ENCODE measurements around the gene FRMD4A. TPM values are rescaled to one million over a fixed set of nuclear protein-coding genes. Genes with fewer than 3 reads are reported as not detected.

FRMD4A gene
- total RNA-seq, 1 donor from 2014 or later, result 0.64 TPM

GRCh38 chr10:14158575-14158974 is 172.1 kb downstream of the FRMD4A start:
- Mint-ChIP-seq H3K27me3 (peaks cover 43% of the 10 kb centered on the region), H3K36me3 (ENCODE audit: low read depth) (no peaks in the 10 kb centered on the region), H3K4me3 (no peak overlapping the region), H3K9me3 (peaks cover 7% of the 10 kb centered on the region), H3K4me1 (no peaks in the 10 kb centered on the region), H3K27ac (no peak overlapping the region)
- intact Hi-C loops (cut with micrococcal nuclease), result no loop called here
- TF ChIP-seq CTCF (IDR thresholded peaks at IDR 0.05), result no peak
- no peak for DNase-seq
- no peak for ATAC-seq (ENCODE audit: low read depth)
- ChIA-PET CTCF (interaction anchor here (1.2 kb wide), 1 partner anchor 38 kb away, joined by 3 read pairs; no protein-coding TSS in a partner anchor), POLR2A (no interaction called here)

- Mint-ChIP-seq H3K4me1 (peaks cover 2% of the 10 kb centered on the region), H3K27ac (no peak overlapping the region), H3K4me3 (no peak overlapping the region), H3K27me3 (peaks cover 36% of the 10 kb centered on the region), H3K36me3 (ENCODE audit: low read depth) (no peaks in the 10 kb centered on the region), H3K9me3 (peaks cover 7% of the 10 kb centered on the region)
- DNase-seq, result no peak
- ATAC-seq (ENCODE audit: low read depth), result no peak
- CTCF ChIA-PET, result no interaction called here
- intact Hi-C loops (cut with micrococcal nuclease), result no loop called here
- POLR2A ChIA-PET, result no interaction called here
- TF ChIP-seq CTCF (IDR thresholded peaks at IDR 0.05), result no peak
These were observed 174.6 kb downstream of the FRMD4A start for GRCh38 chr10:14156104-14156503.

GRCh38 chr10:14153570-14154055 is 177.1 kb downstream of the FRMD4A start:
- Mint-ChIP-seq H3K4me3 (no peak overlapping the region), H3K36me3 (ENCODE audit: low read depth) (no peaks in the 10 kb centered on the region), H3K4me1 (peaks cover 2% of the 10 kb centered on the region), H3K27ac (no peak overlapping the region), H3K9me3 (peaks cover 7% of the 10 kb centered on the region), H3K27me3 (peaks cover 29% of the 10 kb centered on the region)
- ATAC-seq (ENCODE audit: low read depth) (no peak), DNase-seq (no peak)
- POLR2A ChIA-PET, result no interaction called here
- TF ChIP-seq CTCF (IDR thresholded peaks at IDR 0.05), result no peak
- CTCF ChIA-PET, result interaction anchor here (1.1 kb wide), 1 partner anchor 43 kb away, joined by 3 read pairs; no protein-coding TSS in a partner anchor
- intact Hi-C loops (cut with micrococcal nuclease), result no loop called here

- Mint-ChIP-seq H3K9me3 (peaks cover 7% of the 10 kb centered on the region), H3K27ac (no peak overlapping the region), H3K4me3 (no peak overlapping the region), H3K27me3 (peaks cover 31% of the 10 kb centered on the region), H3K4me1 (peaks cover 2% of the 10 kb centered on the region), H3K36me3 (ENCODE audit: low read depth) (no peaks in the 10 kb centered on the region)
- TF ChIP-seq CTCF (IDR thresholded peaks at IDR 0.05), result no peak
- DNase-seq (no peak), ATAC-seq (ENCODE audit: low read depth) (no peak)
- intact Hi-C loops (cut with micrococcal nuclease), result no loop called here
- ChIA-PET CTCF (no interaction called here), POLR2A (no interaction called here)
These were observed 179.2 kb downstream of the FRMD4A start for GRCh38 chr10:14151571-14151970.

- Mint-ChIP-seq H3K36me3 (ENCODE audit: low read depth) (no peaks in the 10 kb centered on the region), H3K4me1 (peaks cover 2% of the 10 kb centered on the region), H3K9me3 (peaks cover 2% of the 10 kb centered on the region), H3K27me3 (peaks cover 31% of the 10 kb centered on the region), H3K27ac (no peak overlapping the region), H3K4me3 (no peak overlapping the region)
- ATAC-seq (ENCODE audit: low read depth) (no peak), DNase-seq (no peak)
- TF ChIP-seq CTCF (IDR thresholded peaks at IDR 0.05), result no peak
- POLR2A ChIA-PET, result no interaction called here
- intact Hi-C loops (cut with micrococcal nuclease), result no loop called here
- CTCF ChIA-PET, result no interaction called here
These were observed 180.2 kb downstream of the FRMD4A start for GRCh38 chr10:14150526-14150925.

All from activated B cell treated with CpG ODN at 0.5 μM for 24 hours (primary cell).